ENCODE results near the gene SUCO. TPM values are rescaled to one million over a fixed set of nuclear protein-coding genes. Genes with fewer than 3 reads are reported as not detected.

Gene SUCO
- polyA plus RNA-seq, 1 donor (not counting 4 experiments of a cell fraction or from before 2014, with no cell fraction given) = 13.8 TPM

DNA sequence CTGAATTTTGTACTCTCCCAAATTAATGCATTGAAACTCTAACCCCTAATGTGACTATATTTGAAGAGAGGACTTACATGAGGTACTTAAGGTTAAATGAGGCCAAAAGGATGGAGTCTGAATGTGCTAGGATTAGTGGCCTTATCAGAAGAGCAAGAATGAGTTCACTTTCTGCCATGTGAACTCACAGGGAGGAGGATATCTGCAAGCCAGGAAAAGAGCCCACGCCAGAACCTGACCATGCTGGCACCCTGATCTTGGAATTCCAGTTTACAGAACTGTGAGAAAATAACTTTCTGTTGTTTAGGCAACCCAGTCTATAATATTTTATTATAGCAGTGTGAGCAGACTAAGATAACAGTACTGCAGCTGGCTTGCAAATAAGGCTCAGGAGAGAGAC, 113.7 kb downstream of the SUCO start:
- TF ChIP-seq, protein P1, sequence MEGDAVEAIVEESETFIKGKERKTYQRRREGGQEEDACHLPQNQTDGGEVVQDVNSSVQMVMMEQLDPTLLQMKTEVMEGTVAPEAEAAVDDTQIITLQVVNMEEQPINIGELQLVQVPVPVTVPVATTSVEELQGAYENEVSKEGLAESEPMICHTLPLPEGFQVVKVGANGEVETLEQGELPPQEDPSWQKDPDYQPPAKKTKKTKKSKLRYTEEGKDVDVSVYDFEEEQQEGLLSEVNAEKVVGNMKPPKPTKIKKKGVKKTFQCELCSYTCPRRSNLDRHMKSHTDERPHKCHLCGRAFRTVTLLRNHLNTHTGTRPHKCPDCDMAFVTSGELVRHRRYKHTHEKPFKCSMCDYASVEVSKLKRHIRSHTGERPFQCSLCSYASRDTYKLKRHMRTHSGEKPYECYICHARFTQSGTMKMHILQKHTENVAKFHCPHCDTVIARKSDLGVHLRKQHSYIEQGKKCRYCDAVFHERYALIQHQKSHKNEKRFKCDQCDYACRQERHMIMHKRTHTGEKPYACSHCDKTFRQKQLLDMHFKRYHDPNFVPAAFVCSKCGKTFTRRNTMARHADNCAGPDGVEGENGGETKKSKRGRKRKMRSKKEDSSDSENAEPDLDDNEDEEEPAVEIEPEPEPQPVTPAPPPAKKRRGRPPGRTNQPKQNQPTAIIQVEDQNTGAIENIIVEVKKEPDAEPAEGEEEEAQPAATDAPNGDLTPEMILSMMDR (optimal IDR thresholded peaks at IDR 0.05 in 1 of 3, IDR thresholded peaks at IDR 0.05 in 1 of 3, conservative IDR thresholded peaks at IDR 0.05 in 1 of 3; ENCODE audit: extremely low read depth in 1 of 3, insufficient read depth in 2 of 3, low read length in 3 of 3) = no peak
- TF ChIP-seq EZH2 (IDR thresholded peaks at IDR 0.05; ENCODE audit: low read length) = no peak
- Histone ChIP-seq H3K4me3 (ENCODE audit: control insufficient read depth in 2 of 3, extremely low read depth in 1 of 3, insufficient read depth in 2 of 3, low read depth in 1 of 3, low read length in 3 of 3) (no peak overlapping the region), H3K27me3 (ENCODE audit: control insufficient read depth, extremely low read depth, insufficient read depth, low read length) (no peaks in the 10 kb centered on the region), H3K9ac (ENCODE audit: control insufficient read depth, extremely low read depth, insufficient read depth, low read length) (no peak overlapping the region), H3K79me2 (ENCODE audit: control insufficient read depth, insufficient read depth, low read length) (no peaks in the 10 kb centered on the region), H4K20me1 (ENCODE audit: control insufficient read depth, extremely low read depth, insufficient read depth, low read length) (no peaks in the 10 kb centered on the region), H3K9me3 (ENCODE audit: control insufficient read depth, low read depth, low read length) (no peaks in the 10 kb centered on the region), H3K4me1 (ENCODE audit: control insufficient read depth, extremely low read depth, insufficient read depth, low read length) (peaks cover 7% of the 10 kb centered on the region), H2AFZ (ENCODE audit: control insufficient read depth, low read length) (no peak overlapping the region), H3K4me2 (ENCODE audit: control insufficient read depth, extremely low read depth, insufficient read depth, low read depth, low read length) (no peak overlapping the region), H3K36me3 (ENCODE audit: control insufficient read depth in 2 of 2, extremely low read depth in 1 of 2, insufficient read depth in 2 of 2, low read length in 2 of 2) (no peaks in the 10 kb centered on the region), H3K9me1 (ENCODE audit: control insufficient read depth, extremely low read depth, insufficient read depth, low read length) (no peaks in the 10 kb centered on the region), H3K27ac (ENCODE audit: control insufficient read depth, insufficient read depth, low read length) (no peak overlapping the region)
- FAIRE-seq (no peak), DNase-seq (ENCODE audit: low read depth, low spot score) (no peak)
- dilution Hi-C loops (cut with MboI; ENCODE audit: extremely low pct_ligation_motif_present, low sequenced_read_pairs) = no loop called here

GRCh38 chr1:172647110-172647564, 114.2 kb downstream of the SUCO start:
- no peaks in the 10 kb centered on the region for H3K27me3 ChIP-seq (ENCODE audit: control insufficient read depth, extremely low read depth, insufficient read depth, low read length)
- dilution Hi-C loops (cut with MboI; ENCODE audit: extremely low pct_ligation_motif_present, low sequenced_read_pairs) = no loop called here
- H3K9ac ChIP-seq (ENCODE audit: control insufficient read depth, extremely low read depth, insufficient read depth, low read length) = no peak overlapping the region
- H3K79me2 ChIP-seq (ENCODE audit: control insufficient read depth, insufficient read depth, low read length) = no peaks in the 10 kb centered on the region
- no peaks in the 10 kb centered on the region for H3K9me1 ChIP-seq (ENCODE audit: control insufficient read depth, extremely low read depth, insufficient read depth, low read length)
- H3K4me2 ChIP-seq (ENCODE audit: control insufficient read depth, extremely low read depth, insufficient read depth, low read depth, low read length) = no peak overlapping the region
- no peak overlapping the region for H2AFZ ChIP-seq (ENCODE audit: control insufficient read depth, low read length)
- no peaks in the 10 kb centered on the region for H3K9me3 ChIP-seq (ENCODE audit: control insufficient read depth, low read depth, low read length)
- H3K27ac ChIP-seq (ENCODE audit: control insufficient read depth, insufficient read depth, low read length) = no peak overlapping the region
- H4K20me1 ChIP-seq (ENCODE audit: control insufficient read depth, extremely low read depth, insufficient read depth, low read length) = no peaks in the 10 kb centered on the region
- peaks cover 7% of the 10 kb centered on the region for H3K4me1 ChIP-seq (ENCODE audit: control insufficient read depth, extremely low read depth, insufficient read depth, low read length)
- no peak for DNase-seq (ENCODE audit: low read depth, low spot score)
- H3K36me3 ChIP-seq (ENCODE audit: control insufficient read depth in 2 of 2, extremely low read depth in 1 of 2, insufficient read depth in 2 of 2, low read length in 2 of 2) = no peaks in the 10 kb centered on the region
- H3K4me3 ChIP-seq (ENCODE audit: control insufficient read depth in 2 of 3, extremely low read depth in 1 of 3, insufficient read depth in 2 of 3, low read depth in 1 of 3, low read length in 3 of 3) = no peak overlapping the region
- TF ChIP-seq, protein P1 (optimal IDR thresholded peaks at IDR 0.05 in 1 of 3, IDR thresholded peaks at IDR 0.05 in 1 of 3, conservative IDR thresholded peaks at IDR 0.05 in 1 of 3; ENCODE audit: extremely low read depth in 1 of 3, insufficient read depth in 2 of 3, low read length in 3 of 3) = no peak
- TF ChIP-seq EZH2 (IDR thresholded peaks at IDR 0.05; ENCODE audit: low read length) = no peak
- no peak for FAIRE-seq

Data from keratinocyte (primary cell).